ENCODE measurements around the gene DNAJC27.

DNA sequence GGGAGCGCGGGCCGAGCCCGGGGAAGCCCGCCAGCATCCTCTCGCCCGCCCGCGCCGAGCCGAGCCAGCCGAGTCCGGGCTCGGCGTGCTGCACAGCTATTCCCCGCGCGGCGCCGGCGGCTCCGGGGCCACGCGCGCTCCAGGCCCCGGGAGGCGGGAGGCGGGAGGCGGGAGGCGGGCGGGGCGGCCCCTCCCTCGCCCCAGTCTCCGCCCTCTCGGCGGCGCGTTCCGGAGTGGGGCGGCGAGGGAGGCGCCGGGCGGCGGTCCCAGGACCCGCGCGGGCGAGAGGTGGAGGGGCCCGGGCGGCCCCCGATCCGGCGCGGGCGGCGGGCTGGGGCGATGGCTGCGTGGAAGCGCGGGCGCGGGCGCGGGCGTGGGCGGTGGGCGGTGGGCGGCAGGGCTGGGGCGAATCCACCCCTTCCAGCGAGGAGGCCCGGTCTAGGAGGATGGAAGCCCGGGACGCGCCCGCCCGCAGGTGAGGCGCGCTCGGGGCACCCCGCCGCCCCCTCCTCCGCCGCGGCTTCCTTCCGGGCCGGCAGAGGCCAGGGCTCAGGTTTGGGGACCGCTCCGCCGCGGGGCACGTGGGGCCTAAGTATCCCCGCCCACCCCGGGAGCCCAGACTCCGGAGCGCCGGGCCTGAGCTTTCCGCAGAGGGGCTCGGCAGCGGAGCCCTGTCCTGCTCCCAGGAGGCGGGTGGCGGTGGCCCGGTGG lies 51.5 kb downstream of the DNAJC27 start, which contains the start of gene ADCY3:
- TF ChIP-seq, protein P1, sequence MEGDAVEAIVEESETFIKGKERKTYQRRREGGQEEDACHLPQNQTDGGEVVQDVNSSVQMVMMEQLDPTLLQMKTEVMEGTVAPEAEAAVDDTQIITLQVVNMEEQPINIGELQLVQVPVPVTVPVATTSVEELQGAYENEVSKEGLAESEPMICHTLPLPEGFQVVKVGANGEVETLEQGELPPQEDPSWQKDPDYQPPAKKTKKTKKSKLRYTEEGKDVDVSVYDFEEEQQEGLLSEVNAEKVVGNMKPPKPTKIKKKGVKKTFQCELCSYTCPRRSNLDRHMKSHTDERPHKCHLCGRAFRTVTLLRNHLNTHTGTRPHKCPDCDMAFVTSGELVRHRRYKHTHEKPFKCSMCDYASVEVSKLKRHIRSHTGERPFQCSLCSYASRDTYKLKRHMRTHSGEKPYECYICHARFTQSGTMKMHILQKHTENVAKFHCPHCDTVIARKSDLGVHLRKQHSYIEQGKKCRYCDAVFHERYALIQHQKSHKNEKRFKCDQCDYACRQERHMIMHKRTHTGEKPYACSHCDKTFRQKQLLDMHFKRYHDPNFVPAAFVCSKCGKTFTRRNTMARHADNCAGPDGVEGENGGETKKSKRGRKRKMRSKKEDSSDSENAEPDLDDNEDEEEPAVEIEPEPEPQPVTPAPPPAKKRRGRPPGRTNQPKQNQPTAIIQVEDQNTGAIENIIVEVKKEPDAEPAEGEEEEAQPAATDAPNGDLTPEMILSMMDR (IDR thresholded peaks at IDR 0.05) = no peak
- TF ChIP-seq POLR2A (IDR thresholded peaks at IDR 0.05) (no peak), EP300 (IDR thresholded peaks at IDR 0.05) (no peak), POLR2AphosphoS5 (IDR thresholded peaks at IDR 0.05) (no peak)

All from upper lobe of left lung (tissue), 4 donors.